Nephron (organoid): ENCODE data around the gene SLCO4A1.

ENCODE experiments used
- H3K27ac Mint-ChIP-seq, 3 experiments: 2 replicates each; pipeline ENCODE4 v1.8.0; 2020; ENCODE audit warnings: mixed read lengths in 3 of 3, mild to moderate bottlenecking in 2 of 3, moderate library complexity in 1 of 3
- H3K27me3 Mint-ChIP-seq: 2 replicates; pipeline ENCODE4 v1.8.0; 2021; ENCODE audit warnings: low read depth, mild to moderate bottlenecking, moderate library complexity, mixed read lengths
- H3K36me3 Mint-ChIP-seq: 2 replicates; pipeline ENCODE4 v1.8.0; 2020; ENCODE audit warnings: low read depth, mixed read lengths
- H3K4me1 Mint-ChIP-seq: 2 replicates; pipeline ENCODE4 v1.8.0; 2020; ENCODE audit warnings: mixed read lengths
- H3K4me3 Mint-ChIP-seq, 3 experiments: 2 replicates each; pipeline ENCODE4 v1.8.0; 2020; ENCODE audit warnings: mild to moderate bottlenecking in 3 of 3, mixed read lengths in 3 of 3, moderate library complexity in 2 of 3
- H3K9me3 Mint-ChIP-seq: 2 replicates; pipeline ENCODE4 v1.8.0; 2020; ENCODE audit warnings: mixed read lengths
- CTCF ChIP-seq, 3 experiments: fragments of 200-600 bp; sonication (generic); IDR thresholded peaks; one replicate each; pipeline ENCODE4 v1.5.0; 2021; ENCODE audit warnings: antibody characterized with exemption in 3 of 3; ENCODE audit not compliant: unreplicated experiment in 3 of 3

Gene SLCO4A1

GRCh38 chr20:62702013-62702300, 59.7 kb downstream of the SLCO4A1 start:
- peaks cover 37% of the 10 kb centered on the region for H3K27me3 Mint-ChIP-seq
- no peak for TF ChIP-seq CTCF (IDR thresholded peaks at IDR 0.05; ENCODE audit: unreplicated experiment in 3 of 3)
- no peak overlapping the region for H3K4me3 Mint-ChIP-seq
- peaks cover 15% of the 10 kb centered on the region for H3K4me1 Mint-ChIP-seq
- no peak overlapping the region for H3K27ac Mint-ChIP-seq
- no peaks in the 10 kb centered on the region for H3K9me3 Mint-ChIP-seq
- H3K36me3 Mint-ChIP-seq, result no peaks in the 10 kb centered on the region

- peaks cover 15% of the 10 kb centered on the region for H3K4me1 Mint-ChIP-seq
- H3K9me3 Mint-ChIP-seq, result no peaks in the 10 kb centered on the region
- no peaks in the 10 kb centered on the region for H3K36me3 Mint-ChIP-seq
- no peak for TF ChIP-seq CTCF (IDR thresholded peaks at IDR 0.05; ENCODE audit: unreplicated experiment in 3 of 3)
- H3K4me3 Mint-ChIP-seq, result peak overlapping the region in 1 of 3 experiments; percentile 50
- H3K27me3 Mint-ChIP-seq, result peaks cover 48% of the 10 kb centered on the region
- peak overlapping the region in 2 of 3 experiments; percentile 38 to 74 for H3K27ac Mint-ChIP-seq
Measured at GRCh38 chr20:62702895-62703852, 60.9 kb downstream of the SLCO4A1 start.

- H3K4me1 Mint-ChIP-seq, result peaks cover 15% of the 10 kb centered on the region
- no peaks in the 10 kb centered on the region for H3K36me3 Mint-ChIP-seq
- no peaks in the 10 kb centered on the region for H3K9me3 Mint-ChIP-seq
- TF ChIP-seq CTCF (IDR thresholded peaks at IDR 0.05; ENCODE audit: unreplicated experiment in 3 of 3), result no peak
- H3K27me3 Mint-ChIP-seq, result peaks cover 49% of the 10 kb centered on the region
- H3K4me3 Mint-ChIP-seq, result peak overlapping the region in 1 of 3 experiments; percentile 50
- H3K27ac Mint-ChIP-seq, result peak overlapping the region in 2 of 3 experiments; percentile 38 to 74
Measured at GRCh38 chr20:62703853-62704228, 61.5 kb downstream of the SLCO4A1 start.

GRCh38 chr20:62704341-62704948, 62.1 kb downstream of the SLCO4A1 start:
- Mint-ChIP-seq H3K4me1 (peaks cover 15% of the 10 kb centered on the region), H3K27me3 (peaks cover 50% of the 10 kb centered on the region), H3K4me3 (no peak overlapping the region), H3K27ac (peak overlapping the region in 1 of 3 experiments; percentile 54), H3K9me3 (no peaks in the 10 kb centered on the region), H3K36me3 (no peaks in the 10 kb centered on the region)
- no peak for TF ChIP-seq CTCF (IDR thresholded peaks at IDR 0.05; ENCODE audit: unreplicated experiment in 3 of 3)

- no peaks in the 10 kb centered on the region for H3K36me3 Mint-ChIP-seq
- H3K9me3 Mint-ChIP-seq, result no peaks in the 10 kb centered on the region
- H3K4me1 Mint-ChIP-seq, result peaks cover 15% of the 10 kb centered on the region
- TF ChIP-seq CTCF (IDR thresholded peaks at IDR 0.05; ENCODE audit: unreplicated experiment in 3 of 3), result no peak
- H3K27me3 Mint-ChIP-seq, result peaks cover 62% of the 10 kb centered on the region
- no peak overlapping the region for H3K4me3 Mint-ChIP-seq
- H3K27ac Mint-ChIP-seq, result no peak overlapping the region
Measured at GRCh38 chr20:62705627-62706026, 63.3 kb downstream of the SLCO4A1 start.
